IPS-11a (cell line): ENCODE data around the gene MAPKAP1.
"Not testable (repeated sequence)": the region's sequence is repeated elsewhere in the genome, so short reads cannot be mapped to it uniquely, and the experiment has no call there.

Experiments
- H3K4me3 ChIP-seq: one replicate; pipeline ENCODE4 v1.5.1; 2013; ENCODE audit warnings: low read depth, low read length, control low read depth

The MAPKAP1 gene

GRCh38 chr9:125568621-125569020 is 138.4 kb downstream of the MAPKAP1 start:
- H3K4me3 ChIP-seq, result no peak overlapping the region

GRCh38 chr9:125566051-125566450 is 141.0 kb downstream of the MAPKAP1 start:
- H3K4me3 ChIP-seq, result not testable (repeated sequence)

GRCh38 chr9:125565126-125565525 is 141.9 kb downstream of the MAPKAP1 start:
- no peak overlapping the region for H3K4me3 ChIP-seq

- H3K4me3 ChIP-seq, result no peak overlapping the region
These were observed 142.4 kb downstream of the MAPKAP1 start for GRCh38 chr9:125564631-125565030.

- no peak overlapping the region for H3K4me3 ChIP-seq
These were observed 145.4 kb downstream of the MAPKAP1 start for GRCh38 chr9:125561509-125562148.

- no peak overlapping the region for H3K4me3 ChIP-seq
These were observed 147.1 kb downstream of the MAPKAP1 start for GRCh38 chr9:125559894-125560293.

- no peak overlapping the region for H3K4me3 ChIP-seq
These were observed 147.8 kb downstream of the MAPKAP1 start for GRCh38 chr9:125559194-125559593.

GRCh38 chr9:125558453-125559092 is 148.4 kb downstream of the MAPKAP1 start:
- H3K4me3 ChIP-seq, result no peak overlapping the region

- H3K4me3 ChIP-seq, result no peak overlapping the region
These were observed 150.8 kb downstream of the MAPKAP1 start for GRCh38 chr9:125556046-125556721.

- H3K4me3 ChIP-seq, result no peak overlapping the region
These were observed 152.3 kb downstream of the MAPKAP1 start for GRCh38 chr9:125554726-125555125.

GRCh38 chr9:125551781-125552180 is 155.2 kb downstream of the MAPKAP1 start:
- H3K4me3 ChIP-seq, result no peak overlapping the region

GRCh38 chr9:125549891-125550885 is 156.8 kb downstream of the MAPKAP1 start:
- no peak overlapping the region for H3K4me3 ChIP-seq

- no peak overlapping the region for H3K4me3 ChIP-seq
These were observed 157.5 kb downstream of the MAPKAP1 start for GRCh38 chr9:125549465-125549871.

GRCh38 chr9:125549039-125549438 is 158.0 kb downstream of the MAPKAP1 start:
- no peak overlapping the region for H3K4me3 ChIP-seq

GRCh38 chr9:125548141-125548540 is 158.9 kb downstream of the MAPKAP1 start:
- no peak overlapping the region for H3K4me3 ChIP-seq

GRCh38 chr9:125547368-125547767 is 159.6 kb downstream of the MAPKAP1 start:
- H3K4me3 ChIP-seq, result no peak overlapping the region

- H3K4me3 ChIP-seq, result no peak overlapping the region
These were observed 161.2 kb downstream of the MAPKAP1 start for GRCh38 chr9:125545845-125546244.

- no peak overlapping the region for H3K4me3 ChIP-seq
These were observed 161.9 kb downstream of the MAPKAP1 start for GRCh38 chr9:125544988-125545651.

GRCh38 chr9:125544484-125544883 is 162.5 kb downstream of the MAPKAP1 start:
- H3K4me3 ChIP-seq, result no peak overlapping the region

- H3K4me3 ChIP-seq, result no peak overlapping the region
These were observed 165.2 kb downstream of the MAPKAP1 start for GRCh38 chr9:125541840-125542243.
